Spleen (tissue), 7 donors: ENCODE measurements around the gene TSHR.

Source experiments
- POLR2A ChIP-seq, 3 donors: fragments of 450-650 bp; IDR thresholded peaks; one replicate each; pipeline ENCODE4 v1.5.1; 2017; ENCODE audit warnings: antibody characterized with exemption in 3 of 3, mild to moderate bottlenecking in 1 of 3
- POLR2AphosphoS5 ChIP-seq, 3 donors: sonication (generic); formaldehyde crosslinking; IDR thresholded peaks; one replicate each; pipeline ENCODE4 v1.5.1; 2017; ENCODE audit warnings: antibody characterized with exemption in 3 of 3
- TF ChIP-seq, protein P1 (sequence below), 11 experiments: fragments of 200-600 bp in 7 of 11; fragments of 450-650 bp in 4 of 11; sonication (generic) in 4 of 11; IDR thresholded peaks in 8 of 11; conservative IDR thresholded peaks in 3 of 11; 1 replicate in 7 of 11; 2 replicates in 4 of 11; pipeline versions ENCODE4 v1.4.0 to v1.8.0; 2016 to 2021; ENCODE audit warnings: antibody characterized with exemption in 11 of 11, inconsistent platforms in 4 of 11, mild to moderate bottlenecking in 1 of 11
- donor health status: DM: no; HTN: no; CAD: no; lungs with moderate emphysema.
- donor health status: DM: no; HTN: no; CAD: no.
- donor health status: DM: no; HTN: no; CAD: no.

DNA sequence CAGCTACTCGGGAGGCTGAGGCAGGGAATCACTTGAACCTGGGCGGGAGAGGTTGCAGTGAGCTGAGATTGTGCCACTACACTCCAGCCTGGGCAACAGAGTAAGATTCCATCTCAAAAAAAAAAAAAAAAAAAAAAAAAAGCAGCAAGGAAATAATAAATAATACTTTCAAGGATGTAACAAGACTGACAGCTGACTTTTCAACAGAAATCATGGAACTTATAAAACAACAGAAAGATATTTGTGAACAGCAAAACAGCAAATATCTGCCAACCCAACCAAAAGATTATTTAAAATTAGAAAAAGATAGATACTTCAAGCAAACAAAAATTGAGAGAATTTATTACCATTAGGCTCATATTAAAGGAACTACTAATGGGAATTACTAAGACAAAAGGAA lies 115.1 kb downstream of the TSHR start:
- TF ChIP-seq, protein P1, sequence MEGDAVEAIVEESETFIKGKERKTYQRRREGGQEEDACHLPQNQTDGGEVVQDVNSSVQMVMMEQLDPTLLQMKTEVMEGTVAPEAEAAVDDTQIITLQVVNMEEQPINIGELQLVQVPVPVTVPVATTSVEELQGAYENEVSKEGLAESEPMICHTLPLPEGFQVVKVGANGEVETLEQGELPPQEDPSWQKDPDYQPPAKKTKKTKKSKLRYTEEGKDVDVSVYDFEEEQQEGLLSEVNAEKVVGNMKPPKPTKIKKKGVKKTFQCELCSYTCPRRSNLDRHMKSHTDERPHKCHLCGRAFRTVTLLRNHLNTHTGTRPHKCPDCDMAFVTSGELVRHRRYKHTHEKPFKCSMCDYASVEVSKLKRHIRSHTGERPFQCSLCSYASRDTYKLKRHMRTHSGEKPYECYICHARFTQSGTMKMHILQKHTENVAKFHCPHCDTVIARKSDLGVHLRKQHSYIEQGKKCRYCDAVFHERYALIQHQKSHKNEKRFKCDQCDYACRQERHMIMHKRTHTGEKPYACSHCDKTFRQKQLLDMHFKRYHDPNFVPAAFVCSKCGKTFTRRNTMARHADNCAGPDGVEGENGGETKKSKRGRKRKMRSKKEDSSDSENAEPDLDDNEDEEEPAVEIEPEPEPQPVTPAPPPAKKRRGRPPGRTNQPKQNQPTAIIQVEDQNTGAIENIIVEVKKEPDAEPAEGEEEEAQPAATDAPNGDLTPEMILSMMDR (IDR thresholded peaks at IDR 0.05 in 8 of 11, conservative IDR thresholded peaks at IDR 0.05 in 3 of 11): no peak
- TF ChIP-seq POLR2A (IDR thresholded peaks at IDR 0.05) (no peak), POLR2AphosphoS5 (IDR thresholded peaks at IDR 0.05) (no peak)
